Glutamatergic neuron (in vitro differentiated cells): ENCODE results near the gene NTRK3. TPM values are rescaled to one million over a fixed set of nuclear protein-coding genes. Genes with fewer than 3 reads are reported as not detected.

ENCODE experiments used
- DNase-seq: peaks from one replicate; pipeline ENCODE4 v3.0.0; 2022
- H3K27ac Mint-ChIP-seq: one replicate; pipeline ENCODE4 v1.8.0; 2020; ENCODE audit warnings: mild to moderate bottlenecking, mixed read lengths, inconsistent platforms; ENCODE audit not compliant: unreplicated experiment
- H3K27me3 Mint-ChIP-seq: one replicate; pipeline ENCODE4 v1.8.0; 2020; ENCODE audit warnings: mild to moderate bottlenecking, moderate library complexity, mixed read lengths, inconsistent platforms; ENCODE audit not compliant: unreplicated experiment
- H3K36me3 Mint-ChIP-seq: one replicate; pipeline ENCODE4 v1.8.0; 2020; ENCODE audit warnings: mild to moderate bottlenecking, mixed read lengths, inconsistent platforms; ENCODE audit not compliant: unreplicated experiment
- H3K4me1 Mint-ChIP-seq: one replicate; pipeline ENCODE4 v1.8.0; 2020; ENCODE audit warnings: mild to moderate bottlenecking, low read depth, mixed read lengths, inconsistent platforms; ENCODE audit not compliant: unreplicated experiment
- H3K4me3 Mint-ChIP-seq: one replicate; pipeline ENCODE4 v1.8.0; 2020; ENCODE audit warnings: mild to moderate bottlenecking, mixed read lengths, inconsistent platforms; ENCODE audit not compliant: unreplicated experiment
- H3K9me3 Mint-ChIP-seq: one replicate; pipeline ENCODE4 v1.8.0; 2020; ENCODE audit warnings: mild to moderate bottlenecking, moderate library complexity, mixed read lengths, inconsistent platforms; ENCODE audit not compliant: unreplicated experiment
- CTCF ChIP-seq: fragments of 200-600 bp; sonication (generic); IDR thresholded peaks from one replicate; pipeline ENCODE4 v1.5.0; 2021; ENCODE audit not compliant: partially characterized antibody, unreplicated experiment
- total RNA-seq: library from RNA; stranded (reverse); fragmentation: NEBNext Ultra II Directional; extraction: Animal tissue kit (Norgen Biotek cat#: 25700); gene quantifications from one replicate; pipeline ENCODE4 v1.2.1, GENCODE V29; 2021; ENCODE audit not compliant: unreplicated experiment

NTRK3 gene
- total RNA-seq, 1 donor from 2014 or later = 9.5 TPM

GRCh38 chr15:88118035-88118434 lies 138.5 kb downstream of the NTRK3 start:
- TF ChIP-seq CTCF = no peak
- H3K27me3 Mint-ChIP-seq = peaks cover 7% of the 10 kb centered on the region
- H3K27ac Mint-ChIP-seq = no peak overlapping the region
- H3K4me1 Mint-ChIP-seq = peaks cover 5% of the 10 kb centered on the region
- no peak for DNase-seq
- H3K36me3 Mint-ChIP-seq = no peaks in the 10 kb centered on the region
- no peak overlapping the region for H3K4me3 Mint-ChIP-seq
- H3K9me3 Mint-ChIP-seq = peaks cover 2% of the 10 kb centered on the region

GRCh38 chr15:88115486-88116152 lies 140.9 kb downstream of the NTRK3 start:
- no peaks in the 10 kb centered on the region for H3K36me3 Mint-ChIP-seq
- peaks cover 2% of the 10 kb centered on the region for H3K9me3 Mint-ChIP-seq
- peaks cover 5% of the 10 kb centered on the region for H3K4me1 Mint-ChIP-seq
- H3K4me3 Mint-ChIP-seq = no peak overlapping the region
- peaks cover 8% of the 10 kb centered on the region for H3K27me3 Mint-ChIP-seq
- DNase-seq = no peak
- no peak overlapping the region for H3K27ac Mint-ChIP-seq
- TF ChIP-seq CTCF = no peak

GRCh38 chr15:88113613-88114308 lies 142.8 kb downstream of the NTRK3 start:
- no peak for DNase-seq
- no peak for TF ChIP-seq CTCF
- Mint-ChIP-seq H3K4me1 (peaks cover 2% of the 10 kb centered on the region), H3K27ac (no peak overlapping the region), H3K36me3 (no peaks in the 10 kb centered on the region), H3K9me3 (peaks cover 2% of the 10 kb centered on the region), H3K27me3 (peaks cover 8% of the 10 kb centered on the region), H3K4me3 (no peak overlapping the region)

GRCh38 chr15:88108991-88109390 lies 147.5 kb downstream of the NTRK3 start:
- no peak overlapping the region for H3K27ac Mint-ChIP-seq
- peaks cover 2% of the 10 kb centered on the region for H3K4me1 Mint-ChIP-seq
- no peak overlapping the region for H3K4me3 Mint-ChIP-seq
- no peak for TF ChIP-seq CTCF
- DNase-seq = no peak
- no peaks in the 10 kb centered on the region for H3K9me3 Mint-ChIP-seq
- H3K27me3 Mint-ChIP-seq = peaks cover 11% of the 10 kb centered on the region
- no peaks in the 10 kb centered on the region for H3K36me3 Mint-ChIP-seq

GRCh38 chr15:88108477-88108876 lies 148.1 kb downstream of the NTRK3 start:
- Mint-ChIP-seq H3K27me3 (peaks cover 11% of the 10 kb centered on the region), H3K4me1 (no peaks in the 10 kb centered on the region), H3K27ac (no peak overlapping the region), H3K36me3 (no peaks in the 10 kb centered on the region), H3K4me3 (no peak overlapping the region), H3K9me3 (no peaks in the 10 kb centered on the region)
- TF ChIP-seq CTCF = no peak
- DNase-seq = no peak
